Activated CD4-positive, alpha-beta T cell treated with anti-CD3 and anti-CD28 coated beads, Interleukin-10, Interleukin-2, amounts not matched to agents 100 ng/mL and 50 ng/mL, durations not matched to agents 16 hours and 8 hours (primary cell): Measurements from ENCODE around the gene MDN1.

Source experiments
- DNase-seq: peaks from one replicate; pipeline ENCODE4 v3.0.0-alpha.2; 2020

The MDN1 gene

GRCh38 chr6:89688328-89688727, 131.3 kb downstream of the MDN1 start:
- DNase-seq: no peak

GRCh38 chr6:89685311-89685710, 134.3 kb downstream of the MDN1 start:
- no peak for DNase-seq

GRCh38 chr6:89682991-89683390, 136.6 kb downstream of the MDN1 start:
- no peak for DNase-seq

GRCh38 chr6:89681983-89682564, 137.5 kb downstream of the MDN1 start:
- no peak for DNase-seq

GRCh38 chr6:89680551-89680950, 139.0 kb downstream of the MDN1 start:
- no peak for DNase-seq

GRCh38 chr6:89680150-89680549, 139.4 kb downstream of the MDN1 start:
- DNase-seq: no peak

GRCh38 chr6:89679215-89680120, 140.1 kb downstream of the MDN1 start:
- DNase-seq: no peak

GRCh38 chr6:89678531-89678930, 141.1 kb downstream of the MDN1 start:
- no peak for DNase-seq

- DNase-seq: no peak
Observed at GRCh38 chr6:89675949-89676748, 143.4 kb downstream of the MDN1 start.

GRCh38 chr6:89670935-89671565, 148.5 kb downstream of the MDN1 start:
- no peak for DNase-seq

- DNase-seq: no peak
Observed at GRCh38 chr6:89669002-89669401, 150.6 kb downstream of the MDN1 start.

- DNase-seq: no peak
Observed at GRCh38 chr6:89667872-89668556, 151.6 kb downstream of the MDN1 start.

- no peak for DNase-seq
Observed at GRCh38 chr6:89662659-89663223, 156.9 kb downstream of the MDN1 start.

- no peak for DNase-seq
Observed at GRCh38 chr6:89661559-89661958, 158.0 kb downstream of the MDN1 start.

- DNase-seq: no peak
Observed at GRCh38 chr6:89660981-89661380, 158.6 kb downstream of the MDN1 start.

- DNase-seq: no peak
Observed at GRCh38 chr6:89657445-89658158, 162.0 kb downstream of the MDN1 start.

- no peak for DNase-seq
Observed at GRCh38 chr6:89655122-89655521, 164.5 kb downstream of the MDN1 start.

- DNase-seq: no peak
Observed at GRCh38 chr6:89650579-89650978, 169.0 kb downstream of the MDN1 start.

GRCh38 chr6:89649682-89650081, 169.9 kb downstream of the MDN1 start:
- no peak for DNase-seq

GRCh38 chr6:89644864-89645263, 174.7 kb downstream of the MDN1 start:
- no peak for DNase-seq

GRCh38 chr6:89643406-89643805, 176.2 kb downstream of the MDN1 start:
- DNase-seq: no peak
